IMR-90 (cell line): ENCODE measurements around the gene P2RX7. TPM values are rescaled to one million over a fixed set of nuclear protein-coding genes. Genes with fewer than 3 reads are reported as not detected.

Source experiments
- ATAC-seq: fragments of 200-7000 bp; cut with Tn5 transposase; 2 replicates; pipeline ENCODE4 v1.9.1; 2020; ENCODE audit warnings: low read depth, mild to moderate bottlenecking, moderate library complexity
- BruUV-seq: library from RNA; stranded (reverse); fragments of 400-500 nt; replicated peaks from 2 replicates; lab custom pipeline; 2021; lab: Mats Ljungman, UMichigan
- CTCF ChIA-PET: fragments of 300-600 bp; formaldehyde crosslinking; extraction: SDS; loops from one replicate; lab custom pipeline; 2021; ENCODE audit warnings: antibody characterized with exemption; lab: Yijun Ruan, JAX
- POLR2A ChIA-PET: fragments of 300-600 bp; sonication (Branson Sonifier 250); formaldehyde crosslinking; loops from one replicate; lab custom pipeline; 2022; ENCODE audit warnings: antibody characterized with exemption; ENCODE audit not compliant: unreplicated experiment; lab: Charles Lee
- DNase-seq: peaks from one replicate; pipeline ENCODE4 v3.0.0; 2013
- H2AFZ ChIP-seq: replicated peaks from 2 replicates; pipeline ENCODE3; 2013; ENCODE audit warnings: low read length, mild to moderate bottlenecking; ENCODE audit not compliant: poor library complexity
- H2AK5ac ChIP-seq: 2 replicates; pipeline ENCODE4 v1.6.1; 2013; ENCODE audit warnings: low read depth, low read length, inconsistent platforms
- H2AK9ac ChIP-seq: replicated peaks from 2 replicates; pipeline ENCODE3; 2013; ENCODE audit warnings: mild to moderate bottlenecking, low read depth, low read length, moderate library complexity; ENCODE audit not compliant: poor library complexity
- H2BK120ac ChIP-seq: 2 replicates; pipeline ENCODE4 v1.6.1; 2013; ENCODE audit warnings: low read depth, low read length, inconsistent platforms
- H2BK15ac ChIP-seq: 3 replicates; pipeline ENCODE4 v1.6.1; 2013; ENCODE audit warnings: low read depth, low read length, inconsistent platforms
- H2BK20ac ChIP-seq: 2 replicates; pipeline ENCODE4 v1.6.1; 2013; ENCODE audit warnings: low read depth, mild to moderate bottlenecking, inconsistent platforms, low read length, moderate library complexity
- H2BK5ac ChIP-seq: 2 replicates; pipeline ENCODE4 v1.6.1; 2013; ENCODE audit warnings: mild to moderate bottlenecking, low read depth, low read length, inconsistent platforms; ENCODE audit not compliant: poor library complexity, severe bottlenecking
- H3K14ac ChIP-seq: replicated peaks from 2 replicates; pipeline ENCODE4 v1.6.1; 2013; ENCODE audit warnings: low read depth, low read length, inconsistent platforms
- H3K18ac ChIP-seq: 2 replicates; pipeline ENCODE4 v1.6.1; 2013; ENCODE audit warnings: low read depth, low read length, control low read depth
- H3K23ac ChIP-seq: 2 replicates; pipeline ENCODE4 v1.6.1; 2013; ENCODE audit warnings: low read depth, low read length, inconsistent platforms
- H3K27ac ChIP-seq: 2 replicates; pipeline ENCODE4 v1.5.1; 2013; ENCODE audit warnings: mild to moderate bottlenecking, control low read depth, low read length; ENCODE audit not compliant: insufficient read depth
- H3K27me3 ChIP-seq: 2 replicates; pipeline ENCODE4 v1.6.1; 2013; ENCODE audit warnings: low read length; ENCODE audit not compliant: control insufficient read depth, insufficient read depth
- H3K36me3 ChIP-seq: 2 replicates; pipeline ENCODE4 v1.6.1; 2013; ENCODE audit warnings: low read length, mixed read lengths; ENCODE audit not compliant: control insufficient read depth, insufficient read depth
- H3K4ac ChIP-seq: 2 replicates; pipeline ENCODE4 v1.6.1; 2013; ENCODE audit warnings: low read depth, low read length, inconsistent platforms
- H3K4me1 ChIP-seq: 2 replicates; pipeline ENCODE4 v1.6.1; 2013; ENCODE audit warnings: low read length, mixed read lengths; ENCODE audit not compliant: control insufficient read depth, insufficient read depth
- H3K4me2 ChIP-seq: 2 replicates; pipeline ENCODE4 v1.6.1; 2013; ENCODE audit warnings: low read depth, mild to moderate bottlenecking, control low read depth, low read length, moderate library complexity
- H3K4me3 ChIP-seq: 2 replicates; pipeline ENCODE4 v1.5.1; 2013; ENCODE audit warnings: low read depth, mild to moderate bottlenecking, control low read depth, low read length, moderate library complexity; ENCODE audit not compliant: insufficient read depth
- H3K56ac ChIP-seq: 2 replicates; pipeline ENCODE4 v1.6.1; 2013; ENCODE audit warnings: low read length, inconsistent platforms; ENCODE audit not compliant: insufficient read depth; ENCODE audit errors: extremely low read depth
- H3K79me1 ChIP-seq, 2 experiments: 2 replicates each; pipeline ENCODE4 v1.6.1; 2013; ENCODE audit warnings: low read length in 2 of 2, inconsistent platforms in 1 of 2, low read depth in 1 of 2
- H3K9ac ChIP-seq: 2 replicates; pipeline ENCODE4 v1.6.1; 2013; ENCODE audit warnings: low read depth, low read length, control low read depth
- H3K9me1 ChIP-seq: 2 replicates; pipeline ENCODE4 v1.6.1; 2013; ENCODE audit warnings: low read length, inconsistent platforms; ENCODE audit not compliant: insufficient read depth
- H3K9me3 ChIP-seq: 2 replicates; pipeline ENCODE4 v1.6.1; 2013; ENCODE audit warnings: low read length; ENCODE audit not compliant: control insufficient read depth, insufficient read depth
- H4K20me1 ChIP-seq: 2 replicates; pipeline ENCODE4 v1.6.1; 2013; ENCODE audit warnings: low read length, inconsistent platforms; ENCODE audit not compliant: insufficient read depth
- H4K5ac ChIP-seq: 2 replicates; pipeline ENCODE4 v1.6.1; 2013; ENCODE audit warnings: mild to moderate bottlenecking, low read depth, low read length, control low read depth
- H4K8ac ChIP-seq, 2 experiments: 2 replicates each; pipeline ENCODE4 v1.6.1; 2013; ENCODE audit warnings: low read depth in 2 of 2, low read length in 2 of 2, control low read depth in 1 of 2, inconsistent platforms in 1 of 2
- H4K91ac ChIP-seq: 2 replicates; pipeline ENCODE4 v1.6.1; 2013; ENCODE audit warnings: low read depth, low read length, inconsistent platforms; ENCODE audit not compliant: insufficient read depth
- BHLHE40 ChIP-seq: fragments of 150-350 bp; IDR thresholded peaks from 2 replicates; pipeline ENCODE4 v1.6.1; 2016; ENCODE audit warnings: mild to moderate bottlenecking, low read depth, low read length
- CEBPB ChIP-seq: IDR thresholded peaks from 2 replicates; pipeline ENCODE4 v1.6.1; 2012; ENCODE audit warnings: low read depth, low read length, improper control_type of control experiment
- CHD1 ChIP-seq: IDR thresholded peaks from 2 replicates; pipeline ENCODE4 v1.6.1; 2012; ENCODE audit warnings: low read depth, low read length, improper control_type of control experiment
- ELK1 ChIP-seq: fragments of 150-350 bp; IDR thresholded peaks from 2 replicates; pipeline ENCODE4 v1.6.1; 2016; ENCODE audit warnings: low read depth, mild to moderate bottlenecking, low read length, moderate library complexity, borderline replicate concordance
- FOS ChIP-seq: fragments of 150-350 bp; IDR thresholded peaks from 2 replicates; pipeline ENCODE4 v1.6.1; 2016; ENCODE audit warnings: low read depth, low read length
- MAFK ChIP-seq: IDR thresholded peaks from 2 replicates; pipeline ENCODE4 v1.6.1; 2012; ENCODE audit warnings: low read depth, low read length, improper control_type of control experiment
- MAZ ChIP-seq: IDR thresholded peaks from 2 replicates; pipeline ENCODE4 v1.6.1; 2012; ENCODE audit warnings: low read depth, mild to moderate bottlenecking, low read length, improper control_type of control experiment, moderate library complexity, borderline replicate concordance
- MXI1 ChIP-seq: IDR thresholded peaks from 2 replicates; pipeline ENCODE4 v1.6.1; 2012; ENCODE audit warnings: low read depth, mild to moderate bottlenecking, low read length, moderate library complexity, borderline replicate concordance
- NFE2L2 ChIP-seq: fragments of 150-350 bp; IDR thresholded peaks from 2 replicates; pipeline ENCODE4 v1.6.1; 2016; ENCODE audit warnings: low read depth, mild to moderate bottlenecking, low read length
- POLR2A ChIP-seq: IDR thresholded peaks from 2 replicates; pipeline ENCODE4 v1.6.1; 2012; ENCODE audit warnings: mild to moderate bottlenecking, low read depth, low read length
- RAD21 ChIP-seq: IDR thresholded peaks from 2 replicates; pipeline ENCODE4 v1.6.1; 2012; ENCODE audit warnings: low read length, improper control_type of control experiment
- RCOR1 ChIP-seq: IDR thresholded peaks from 2 replicates; pipeline ENCODE4 v1.6.1; 2012; ENCODE audit warnings: mild to moderate bottlenecking, low read length, improper control_type of control experiment; ENCODE audit not compliant: insufficient replicate concordance
- RFX5 ChIP-seq: IDR thresholded peaks from 2 replicates; pipeline ENCODE4 v1.8.0; 2012; ENCODE audit warnings: low read depth, mild to moderate bottlenecking, low read length, moderate library complexity
- SMC3 ChIP-seq: fragments of 150-350 bp; IDR thresholded peaks from 2 replicates; pipeline ENCODE4 v1.6.1; 2016; ENCODE audit warnings: low read depth, mild to moderate bottlenecking, antibody characterized with exemption, low read length, moderate library complexity
- USF2 ChIP-seq: fragments of 150-350 bp; IDR thresholded peaks from 2 replicates; pipeline ENCODE4 v1.6.1; 2017; ENCODE audit warnings: mild to moderate bottlenecking, antibody characterized with exemption, low read length, low read depth
- WGBS, 2 experiments: methylation state at CpG; one replicate each; pipeline versions ENCODE4 v1.1.5 to v1.1.7; 2013; ENCODE audit warnings: missing lambda C conversion rate in 2 of 2; ENCODE audit not compliant: insufficient read length in 1 of 2; ENCODE audit errors: extremely low coverage in 2 of 2; 5-methylcytosine and 5-hydroxymethylcytosine counted together
- dilution Hi-C: fragments of 300-500 bp; cut with HindIII; formaldehyde crosslinking; loops from one replicate; pipeline ENCODE4 v1.14.3; 2018; ENCODE audit warnings: low sequenced_read_pairs; ENCODE audit not compliant: unreplicated experiment
- in situ Hi-C: fragments of 300-500 bp; cut with MboI; formaldehyde crosslinking; loops from 3 replicates; pipeline ENCODE4 v1.14.3; 2019; ENCODE audit warnings: low sequenced_read_pairs, inconsistent platforms, mixed read lengths
- intact Hi-C: fragments of 100-400 bp; cut with micrococcal nuclease; formaldehyde crosslinking; loops from 2 replicates; pipeline ENCODE4 v1.10.0; 2022
- polyA plus RNA-seq, 3 experiments: library from polyadenylated mRNA; depleted of rRNA; stranded (reverse); fragments of >200 nt; gene quantifications; 2 replicates each; pipeline ENCODE4 v1.2.3, GENCODE V29; 2012; ENCODE audit warnings: low replicate concordance in 1 of 3
- total RNA-seq: library from RNA; depleted of rRNA; stranded (reverse); fragments of >200 nt; gene quantifications from 2 replicates; pipeline ENCODE4 v1.2.3, GENCODE V29; 2012
- TF ChIP-seq, protein P1 (sequence below): conservative IDR thresholded peaks from 2 replicates; pipeline ENCODE4 v1.5.1; 2012; ENCODE audit warnings: mild to moderate bottlenecking, low read depth, low read length, improper control_type of control experiment

Gene P2RX7
- total and polyA plus RNA-seq, 2 of the 4 experiments (the other 2 are of a cell fraction) = 0.07 to 0.18 TPM

GRCh38 chr12:121182222-121182893, 49.7 kb downstream of the P2RX7 start:
- no CpG with 5 or more reads among the region's 3 CpGs for WGBS, 2 experiments
- no TSS peak for BruUV-seq
- no peaks in the 10 kb centered on the region for H3K9me3 ChIP-seq
- no peak overlapping the region for H3K4ac ChIP-seq
- no peak for DNase-seq
- H3K36me3 ChIP-seq = no peaks in the 10 kb centered on the region
- no peak for ATAC-seq
- in situ Hi-C loops (no loop called here), intact Hi-C loops (no loop called here), dilution Hi-C loops (no loop called here)
- POLR2A ChIA-PET = no interaction called here
- no peak overlapping the region for H3K4me2 ChIP-seq
- no peak overlapping the region for H2AK9ac ChIP-seq
- no peaks in the 10 kb centered on the region for H4K20me1 ChIP-seq
- no peak overlapping the region for H2BK5ac ChIP-seq
- H4K8ac ChIP-seq = no peak overlapping the region
- no peak overlapping the region for H3K4me3 ChIP-seq
- H4K5ac ChIP-seq = no peak overlapping the region
- H3K4me1 ChIP-seq = no peaks in the 10 kb centered on the region
- H3K23ac ChIP-seq = no peak overlapping the region
- H2BK15ac ChIP-seq = no peak overlapping the region
- TF ChIP-seq ELK1 (no peak), USF2 (no peak), MAFK (no peak), SMC3 (no peak), CEBPB (no peak), BHLHE40 (no peak), NFE2L2 (no peak), RFX5 (no peak), RAD21 (no peak), POLR2A (no peak), MAZ (no peak), CHD1 (no peak), RCOR1 (no peak), MXI1 (no peak), FOS (no peak)
- TF ChIP-seq, protein P1, sequence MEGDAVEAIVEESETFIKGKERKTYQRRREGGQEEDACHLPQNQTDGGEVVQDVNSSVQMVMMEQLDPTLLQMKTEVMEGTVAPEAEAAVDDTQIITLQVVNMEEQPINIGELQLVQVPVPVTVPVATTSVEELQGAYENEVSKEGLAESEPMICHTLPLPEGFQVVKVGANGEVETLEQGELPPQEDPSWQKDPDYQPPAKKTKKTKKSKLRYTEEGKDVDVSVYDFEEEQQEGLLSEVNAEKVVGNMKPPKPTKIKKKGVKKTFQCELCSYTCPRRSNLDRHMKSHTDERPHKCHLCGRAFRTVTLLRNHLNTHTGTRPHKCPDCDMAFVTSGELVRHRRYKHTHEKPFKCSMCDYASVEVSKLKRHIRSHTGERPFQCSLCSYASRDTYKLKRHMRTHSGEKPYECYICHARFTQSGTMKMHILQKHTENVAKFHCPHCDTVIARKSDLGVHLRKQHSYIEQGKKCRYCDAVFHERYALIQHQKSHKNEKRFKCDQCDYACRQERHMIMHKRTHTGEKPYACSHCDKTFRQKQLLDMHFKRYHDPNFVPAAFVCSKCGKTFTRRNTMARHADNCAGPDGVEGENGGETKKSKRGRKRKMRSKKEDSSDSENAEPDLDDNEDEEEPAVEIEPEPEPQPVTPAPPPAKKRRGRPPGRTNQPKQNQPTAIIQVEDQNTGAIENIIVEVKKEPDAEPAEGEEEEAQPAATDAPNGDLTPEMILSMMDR = no peak
- H2AK5ac ChIP-seq = no peak overlapping the region
- no peak overlapping the region for H3K14ac ChIP-seq
- H3K27ac ChIP-seq = no peak overlapping the region
- CTCF ChIA-PET = no interaction called here
- no peak overlapping the region for H4K91ac ChIP-seq
- H3K56ac ChIP-seq = no peak overlapping the region
- H3K79me1 ChIP-seq = no peaks in the 10 kb centered on the region
- no peak overlapping the region for H3K9ac ChIP-seq
- no peak overlapping the region for H2BK120ac ChIP-seq
- no peaks in the 10 kb centered on the region for H3K27me3 ChIP-seq
- no peak overlapping the region for H2BK20ac ChIP-seq
- H2AFZ ChIP-seq = no peak overlapping the region
- H3K9me1 ChIP-seq = no peaks in the 10 kb centered on the region
- no peak overlapping the region for H3K18ac ChIP-seq
